Natural killer cell (primary cell): ENCODE measurements around the gene PSMB2. TPM values are rescaled to one million over a fixed set of nuclear protein-coding genes. Genes with fewer than 3 reads are reported as not detected.

Experiments used
- ATAC-seq, 3 donors: fragments of 150-1000 bp in 2 of 3; fragments of 200-7000 bp in 1 of 3; cut with Tn5 transposase; 1 replicate in 1 of 3; 2 replicates in 2 of 3; pipeline ENCODE4 v1.10.0; 2021; ENCODE audit warnings: mild to moderate bottlenecking in 2 of 3, moderate library complexity in 2 of 3
- DNase-seq, 2 donors: peaks; one replicate each; pipeline versions ENCODE4 v3.0.0 to v3.0.0-alpha.2; 2013 to 2021; ENCODE audit warnings: mixed read lengths in 1 of 2
- H3K27ac ChIP-seq: one replicate; pipeline ENCODE4 v1.5.1; 2013; ENCODE audit warnings: mild to moderate bottlenecking, low read length
- H3K27me3 ChIP-seq: one replicate; pipeline ENCODE4 v1.6.1; 2013; ENCODE audit warnings: low read length; ENCODE audit not compliant: control insufficient read depth, insufficient read depth
- H3K36me3 ChIP-seq: one replicate; pipeline ENCODE4 v1.6.1; 2013; ENCODE audit warnings: low read length; ENCODE audit not compliant: control insufficient read depth, insufficient read depth
- H3K4me1 ChIP-seq: one replicate; pipeline ENCODE4 v1.6.1; 2013; ENCODE audit warnings: low read length; ENCODE audit not compliant: control insufficient read depth, insufficient read depth
- H3K4me3 ChIP-seq: one replicate; pipeline ENCODE4 v1.5.1; 2013; ENCODE audit warnings: low read length
- H3K9me3 ChIP-seq: one replicate; pipeline ENCODE4 v1.6.1; 2013; ENCODE audit warnings: low read length; ENCODE audit not compliant: control insufficient read depth, insufficient read depth
- H3K27ac Mint-ChIP-seq, 2 donors: one replicate each; pipeline ENCODE4 v1.8.0; 2022; ENCODE audit warnings: mild to moderate bottlenecking in 2 of 2, mixed read lengths in 2 of 2, moderate library complexity in 1 of 2
- H3K27me3 Mint-ChIP-seq, 2 donors: one replicate each; pipeline ENCODE4 v1.8.0; 2022; ENCODE audit warnings: low read depth in 2 of 2, mixed read lengths in 2 of 2
- H3K36me3 Mint-ChIP-seq: one replicate; pipeline ENCODE4 v1.8.0; 2022; ENCODE audit warnings: mixed read lengths
- H3K4me1 Mint-ChIP-seq, 2 donors: one replicate each; pipeline ENCODE4 v1.8.0; 2022; ENCODE audit warnings: mixed read lengths in 2 of 2
- H3K4me3 Mint-ChIP-seq: one replicate; pipeline ENCODE4 v1.8.0; 2022; ENCODE audit warnings: mild to moderate bottlenecking, moderate library complexity, mixed read lengths
- H3K9me3 Mint-ChIP-seq, 2 donors: one replicate each; pipeline ENCODE4 v1.8.0; 2022; ENCODE audit warnings: mixed read lengths in 2 of 2
- CTCF ChIP-seq: fragments of 200-600 bp; IDR thresholded peaks from one replicate; pipeline ENCODE4 v1.8.0; 2022; ENCODE audit warnings: antibody characterized with exemption
- WGBS: methylation state at CpG from one replicate; pipeline ENCODE4 v1.1.7; 2013; ENCODE audit warnings: missing lambda C conversion rate; ENCODE audit not compliant: insufficient coverage; 5-methylcytosine and 5-hydroxymethylcytosine counted together
- intact Hi-C: fragments of 100-400 bp; cut with micrococcal nuclease; formaldehyde crosslinking; loops from one replicate; pipeline ENCODE4 v1.14.2; 2022
- total RNA-seq, 4 donors: library from RNA; stranded (reverse); fragments of 120-200 nt in 1 of 4; gene quantifications; one replicate each; pipeline versions ENCODE4 v1.2.3 to v1.2.4, GENCODE V29; 2013 to 2022

The PSMB2 gene
- total RNA-seq, 3 donors from 2014 or later (not counting 1 experiment from before 2014, with no cell fraction given): 37.0 to 45.0 (median 37.3) TPM

DNA sequence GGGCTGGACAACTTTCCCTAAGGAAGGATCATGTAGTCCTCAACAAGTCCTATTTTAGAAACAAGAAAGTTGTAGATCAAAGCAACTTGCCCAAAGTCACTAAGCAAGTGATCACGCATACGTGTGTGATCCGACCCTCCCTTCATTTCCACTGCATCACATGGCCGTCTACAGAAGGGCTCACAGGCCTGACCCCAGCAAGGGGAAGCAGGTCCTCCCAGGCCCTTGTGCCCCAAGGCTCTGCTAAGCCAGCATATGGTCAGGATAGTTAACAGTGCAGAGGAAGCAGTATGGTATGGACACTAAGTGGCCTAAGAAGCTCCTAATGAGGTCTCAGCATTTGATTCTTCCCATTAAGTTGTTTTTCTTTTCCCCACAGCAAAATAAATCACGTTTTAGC, 43.5 kb downstream of the PSMB2 start:
- no peak overlapping the region for H3K4me3 ChIP-seq
- no peaks in the 10 kb centered on the region for H3K9me3 Mint-ChIP-seq
- H3K36me3 Mint-ChIP-seq: peaks cover 7% of the 10 kb centered on the region
- H3K4me3 Mint-ChIP-seq: no peak overlapping the region
- H3K27me3 ChIP-seq: no peaks in the 10 kb centered on the region
- no peak for TF ChIP-seq CTCF
- no peak overlapping the region for H3K27ac Mint-ChIP-seq
- WGBS: 95% methylated on average over 4 of the region's 5 CpGs
- H3K4me1 ChIP-seq: peaks cover 6% of the 10 kb centered on the region
- intact Hi-C loops: no loop called here
- no peaks in the 10 kb centered on the region for H3K27me3 Mint-ChIP-seq
- DNase-seq (no peak), ATAC-seq (no peak)
- H3K4me1 Mint-ChIP-seq: peaks cover 3 to 16% of the 10 kb centered on the region in 2 donors
- H3K36me3 ChIP-seq: peaks cover 20% of the 10 kb centered on the region
- H3K27ac ChIP-seq: no peak overlapping the region
- no peaks in the 10 kb centered on the region for H3K9me3 ChIP-seq

- Histone ChIP-seq H3K27me3 (no peaks in the 10 kb centered on the region), H3K27ac (no peak overlapping the region), H3K36me3 (peaks cover 14% of the 10 kb centered on the region), H3K4me1 (peaks cover 13% of the 10 kb centered on the region), H3K4me3 (no peak overlapping the region), H3K9me3 (no peaks in the 10 kb centered on the region)
- TF ChIP-seq CTCF: no peak
- Mint-ChIP-seq H3K27ac (peak overlapping the region; percentile 8 to 13), H3K27me3 (no peaks in the 10 kb centered on the region), H3K4me1 (peaks cover 6 to 26% of the 10 kb centered on the region in 2 donors), H3K9me3 (no peaks in the 10 kb centered on the region), H3K36me3 (peaks cover 7% of the 10 kb centered on the region), H3K4me3 (no peak overlapping the region)
- 99% methylated on average over 7 of the region's 7 CpGs for WGBS
- DNase-seq (no peak), ATAC-seq (no peak)
- intact Hi-C loops: no loop called here
Observed at GRCh38 chr1:35595684-35596083, 45.6 kb downstream of the PSMB2 start.

- ATAC-seq (no peak), DNase-seq (no peak)
- no peak for TF ChIP-seq CTCF
- Histone ChIP-seq H3K27ac (no peak overlapping the region), H3K4me3 (no peak overlapping the region), H3K36me3 (peaks cover 11% of the 10 kb centered on the region), H3K27me3 (no peaks in the 10 kb centered on the region), H3K9me3 (no peaks in the 10 kb centered on the region), H3K4me1 (peaks cover 13% of the 10 kb centered on the region)
- peaks cover under 1% of the 10 kb centered on the region for H3K36me3 Mint-ChIP-seq
- H3K4me3 Mint-ChIP-seq: no peak overlapping the region
- H3K27me3 Mint-ChIP-seq: no peaks in the 10 kb centered on the region
- peak overlapping the region; percentile 58 to 83 for H3K27ac Mint-ChIP-seq
- peaks cover 10 to 38% of the 10 kb centered on the region in 2 donors for H3K4me1 Mint-ChIP-seq
- no peaks in the 10 kb centered on the region for H3K9me3 Mint-ChIP-seq
- WGBS: 98% methylated on average over 7 of the region's 9 CpGs
- intact Hi-C loops: no loop called here
Observed at GRCh38 chr1:35594005-35594760, 47.1 kb downstream of the PSMB2 start.
